Natural killer cell treated with Interleukin-12 subunit alpha and Interleukin-12 subunit beta and Interleukin-15 and Interleukin-18, amount 100 ng/mL, for 72 hours (primary cell): ENCODE results near the gene AGAP9. TPM values are rescaled to one million over a fixed set of nuclear protein-coding genes. Genes with fewer than 3 reads are reported as not detected.
"Not testable (repeated sequence)": the region's sequence is repeated elsewhere in the genome, so short reads cannot be mapped to it uniquely, and the experiment has no call there.

ENCODE experiments used
- ATAC-seq, 2 donors: fragments of 150-1000 bp; cut with Tn5 transposase in 1 of 2; sonication (Bioruptor Pico), chemical (Tn5 transposase) in 1 of 2; 2 replicates each; pipeline ENCODE4 v1.10.0; 2021
- DNase-seq: peaks from one replicate; pipeline ENCODE4 v3.0.0; 2022; ENCODE audit warnings: low spot score
- H3K27ac Mint-ChIP-seq, 2 donors: 1 replicate in 1 of 2; 2 replicates in 1 of 2; pipeline ENCODE4 v1.8.0; 2022; ENCODE audit warnings: mixed read lengths in 2 of 2, mild to moderate bottlenecking in 1 of 2, moderate library complexity in 1 of 2
- H3K27me3 Mint-ChIP-seq, 2 donors: 1 replicate in 1 of 2; 2 replicates in 1 of 2; pipeline ENCODE4 v1.8.0; 2022; ENCODE audit warnings: mixed read lengths in 2 of 2
- H3K36me3 Mint-ChIP-seq: one replicate; pipeline ENCODE4 v1.8.0; 2022; ENCODE audit warnings: mixed read lengths
- H3K4me1 Mint-ChIP-seq, 2 donors: 1 replicate in 1 of 2; 2 replicates in 1 of 2; pipeline ENCODE4 v1.8.0; 2022; ENCODE audit warnings: low read depth in 2 of 2, mixed read lengths in 2 of 2, mild to moderate bottlenecking in 1 of 2
- H3K4me3 Mint-ChIP-seq: one replicate; pipeline ENCODE4 v1.8.0; 2022; ENCODE audit warnings: mixed read lengths
- H3K9me3 Mint-ChIP-seq: 2 replicates; pipeline ENCODE4 v1.8.0; 2022; ENCODE audit warnings: mixed read lengths
- total RNA-seq, 2 donors: library from RNA; stranded (reverse); gene quantifications; one replicate each; pipeline ENCODE4 v1.2.3, GENCODE V29; 2022

Gene AGAP9
- total RNA-seq, 2 donors from 2014 or later, result 5.1 to 5.3 TPM

DNA sequence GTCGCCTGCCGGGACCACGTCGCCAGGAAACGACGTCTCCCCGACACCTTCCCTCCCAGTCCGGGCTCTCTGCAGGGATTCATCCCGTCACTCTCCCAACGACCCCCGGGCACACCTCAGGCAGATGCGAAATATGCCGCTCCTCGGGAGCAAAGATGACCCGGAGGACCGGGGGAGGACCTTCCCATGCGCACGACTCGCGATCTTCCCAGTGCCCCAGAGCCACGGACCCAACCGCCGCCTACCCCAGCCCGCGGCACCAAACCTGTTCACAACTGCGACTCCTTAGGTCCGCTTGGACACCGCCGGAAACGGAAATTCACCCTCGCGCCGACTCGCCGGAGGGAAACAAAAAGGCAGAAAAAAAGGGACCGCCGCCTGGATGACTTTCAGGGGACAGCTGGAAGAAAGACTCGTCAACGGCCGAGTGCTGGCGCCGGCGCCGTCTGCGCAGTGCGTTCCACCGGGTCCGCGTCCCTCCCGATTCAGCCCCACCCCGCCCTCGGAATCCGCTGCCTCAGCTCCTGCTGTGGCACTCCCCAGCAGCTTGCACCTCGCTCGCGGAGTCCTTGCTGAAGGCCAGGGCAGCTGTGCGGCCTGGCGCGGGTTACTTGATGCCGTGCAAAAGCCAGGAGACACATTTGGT lies 29.9 kb upstream of the AGAP9 start:
- H3K4me1 Mint-ChIP-seq, result not testable (repeated sequence)
- peak; percentile 80 for DNase-seq

GRCh38 chr10:47552719-47553118 lies 29.3 kb upstream of the AGAP9 start:
- DNase-seq, result peak; percentile 51
- H3K36me3 Mint-ChIP-seq, H3K9me3 Mint-ChIP-seq, H3K27me3 Mint-ChIP-seq, H3K4me1 Mint-ChIP-seq: not testable (repeated sequence)
- peak; percentile 72 to 82 for ATAC-seq
- Mint-ChIP-seq H3K27ac (peak overlapping the region; percentile 93 to 96), H3K4me3 (peak overlapping the region; percentile 95)

More for the DNA sequence above, 29.9 kb upstream of the AGAP9 start:
- not testable (repeated sequence) for H3K36me3 Mint-ChIP-seq, H3K27me3 Mint-ChIP-seq, H3K9me3 Mint-ChIP-seq
- peak; percentile 90 to 93 for ATAC-seq
- peak overlapping the region; percentile 95 for H3K4me3 Mint-ChIP-seq
- H3K27ac Mint-ChIP-seq, result peak overlapping the region; percentile 93 to 96

- not testable (repeated sequence) for DNase-seq, H3K27ac Mint-ChIP-seq, H3K4me1 Mint-ChIP-seq, H3K36me3 Mint-ChIP-seq, H3K27me3 Mint-ChIP-seq, H3K4me3 Mint-ChIP-seq, H3K9me3 Mint-ChIP-seq, ATAC-seq
These were observed 23.8 kb upstream of the AGAP9 start for GRCh38 chr10:47547286-47547685.

- ATAC-seq, H3K9me3 Mint-ChIP-seq, H3K4me3 Mint-ChIP-seq, H3K36me3 Mint-ChIP-seq, DNase-seq, H3K4me1 Mint-ChIP-seq, H3K27me3 Mint-ChIP-seq, H3K27ac Mint-ChIP-seq: not testable (repeated sequence)
These were observed 13.0 kb upstream of the AGAP9 start for GRCh38 chr10:47536430-47536829.

GRCh38 chr10:47502313-47502712 lies 21.1 kb downstream of the AGAP9 start:
- not testable (repeated sequence) for DNase-seq, H3K4me1 Mint-ChIP-seq, H3K4me3 Mint-ChIP-seq, ATAC-seq, H3K36me3 Mint-ChIP-seq, H3K27me3 Mint-ChIP-seq, H3K27ac Mint-ChIP-seq, H3K9me3 Mint-ChIP-seq

GRCh38 chr10:47494226-47494625 lies 29.2 kb downstream of the AGAP9 start:
- not testable (repeated sequence) for ATAC-seq, H3K4me1 Mint-ChIP-seq, DNase-seq, H3K27ac Mint-ChIP-seq, H3K27me3 Mint-ChIP-seq, H3K4me3 Mint-ChIP-seq, H3K9me3 Mint-ChIP-seq, H3K36me3 Mint-ChIP-seq

DNA sequence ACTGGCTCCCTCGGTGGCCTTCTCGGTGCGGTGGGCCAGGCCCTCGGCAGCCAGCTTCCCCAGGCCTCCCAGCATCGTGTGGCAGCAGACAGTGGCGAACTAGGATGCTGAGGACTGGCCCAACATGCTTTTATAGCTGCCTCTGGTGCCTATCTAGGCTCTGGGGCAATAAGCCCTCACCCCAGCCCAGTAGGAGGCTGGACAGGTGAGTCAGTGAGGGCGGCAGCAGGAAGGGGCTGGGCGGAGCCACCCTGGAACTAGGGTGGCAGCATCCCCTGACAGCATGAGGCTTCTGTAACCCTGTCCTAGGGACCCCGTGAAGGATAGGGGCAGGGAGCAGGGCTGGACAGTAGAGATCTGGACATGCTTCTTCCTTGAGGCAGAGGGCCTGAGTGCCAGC lies 31.8 kb downstream of the AGAP9 start, which contains the start of gene FAM25G:
Gene FAM25G, minus strand, starts transcription at position 101 of the 400 bp plus-strand sequence. Its CDS starts 26 bp downstream, at position 75.
- not testable (repeated sequence) for H3K9me3 Mint-ChIP-seq, DNase-seq, H3K36me3 Mint-ChIP-seq, H3K4me3 Mint-ChIP-seq, H3K27ac Mint-ChIP-seq, H3K4me1 Mint-ChIP-seq, ATAC-seq, H3K27me3 Mint-ChIP-seq

DNA sequence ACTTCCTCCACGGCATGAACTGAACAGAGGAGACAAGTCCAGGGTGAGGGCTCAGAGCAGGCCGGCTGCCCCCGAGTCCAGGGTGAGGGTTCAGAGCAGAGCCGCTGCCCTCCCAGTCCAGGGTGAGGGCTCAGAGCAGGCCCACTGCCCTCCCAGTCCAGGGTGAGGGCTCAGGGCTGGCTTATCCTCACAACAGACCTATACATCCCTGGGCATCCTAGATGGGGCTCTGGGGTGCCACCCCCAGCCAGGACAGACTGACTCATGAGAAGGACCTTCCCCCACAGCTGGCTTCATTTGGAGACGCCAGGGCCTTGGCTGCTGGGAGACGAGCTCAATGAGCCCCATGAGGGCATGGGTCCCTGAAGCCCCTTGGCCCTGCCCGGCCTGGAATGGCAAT lies 33.8 kb downstream of the AGAP9 start:
- H3K9me3 Mint-ChIP-seq, H3K4me3 Mint-ChIP-seq, DNase-seq, H3K27me3 Mint-ChIP-seq, H3K27ac Mint-ChIP-seq, H3K36me3 Mint-ChIP-seq, H3K4me1 Mint-ChIP-seq: not testable (repeated sequence)
- ATAC-seq, result peak in 1 of 2 donors; percentile 48

GRCh38 chr10:47485943-47486342 lies 37.5 kb downstream of the AGAP9 start:
- not testable (repeated sequence) for H3K27ac Mint-ChIP-seq

DNA sequence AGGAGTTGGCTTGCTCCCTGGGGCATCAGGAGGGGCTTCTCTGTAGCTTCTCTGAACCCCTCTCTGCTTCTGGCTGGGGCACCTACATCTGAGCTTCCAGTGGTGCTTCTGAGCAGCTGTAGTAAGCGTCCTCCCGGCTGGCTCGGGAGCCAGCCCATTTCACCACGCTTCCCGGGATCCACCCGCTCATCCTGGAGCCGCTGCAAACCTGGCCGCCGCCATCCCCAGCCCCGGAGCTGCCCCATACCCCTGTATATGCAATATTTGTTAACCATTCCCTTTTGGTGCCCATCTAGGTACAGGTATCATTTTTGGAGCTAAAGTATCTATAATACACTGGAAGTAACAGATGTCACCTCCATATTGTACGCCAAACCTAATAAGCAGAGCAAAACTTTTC lies 38.7 kb downstream of the AGAP9 start:
- DNase-seq, ATAC-seq, H3K9me3 Mint-ChIP-seq, H3K4me1 Mint-ChIP-seq, H3K27me3 Mint-ChIP-seq, H3K27ac Mint-ChIP-seq, H3K36me3 Mint-ChIP-seq, H3K4me3 Mint-ChIP-seq: not testable (repeated sequence)

More at GRCh38 chr10:47485943-47486342, 37.5 kb downstream of the AGAP9 start:
- H3K36me3 Mint-ChIP-seq, H3K4me3 Mint-ChIP-seq, H3K27me3 Mint-ChIP-seq, DNase-seq, H3K4me1 Mint-ChIP-seq, H3K9me3 Mint-ChIP-seq, ATAC-seq: not testable (repeated sequence)

GRCh38 chr10:47483923-47484322 lies 39.5 kb downstream of the AGAP9 start, which contains the start of gene ANXA8:
Gene ANXA8, minus strand, starts transcription at chr10:47484115. Its CDS starts 182 bp downstream, at chr10:47483933.
- not testable (repeated sequence) for H3K4me1 Mint-ChIP-seq, H3K27ac Mint-ChIP-seq, H3K9me3 Mint-ChIP-seq, H3K4me3 Mint-ChIP-seq, DNase-seq, H3K27me3 Mint-ChIP-seq, H3K36me3 Mint-ChIP-seq
- ATAC-seq, result peak in 1 of 2 donors; percentile 26

GRCh38 chr10:47482367-47482766 lies 41.1 kb downstream of the AGAP9 start:
- not testable (repeated sequence) for H3K4me1 Mint-ChIP-seq, ATAC-seq, H3K4me3 Mint-ChIP-seq, H3K27me3 Mint-ChIP-seq, DNase-seq, H3K27ac Mint-ChIP-seq, H3K36me3 Mint-ChIP-seq, H3K9me3 Mint-ChIP-seq

DNA sequence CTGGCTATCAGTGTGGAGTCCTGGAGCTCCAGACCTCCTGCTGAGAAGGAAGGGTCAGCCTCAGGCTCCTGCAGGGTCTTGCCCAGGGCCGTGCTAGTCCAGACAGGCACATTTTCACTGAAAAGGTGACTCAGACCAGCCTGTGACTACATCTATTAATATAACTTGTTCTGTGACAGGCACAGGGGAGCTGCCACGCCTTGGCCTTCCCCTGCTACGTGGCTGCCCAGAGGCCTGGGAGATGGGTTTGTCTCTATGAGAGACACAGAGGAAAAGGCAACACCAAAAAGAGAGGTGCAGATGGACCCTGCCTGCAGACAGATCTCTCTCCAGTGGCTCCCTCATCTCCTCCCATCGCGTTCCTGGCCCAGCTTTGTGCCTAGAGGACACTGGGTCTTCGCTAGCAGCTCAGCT lies 41.7 kb downstream of the AGAP9 start:
- H3K27ac Mint-ChIP-seq, H3K36me3 Mint-ChIP-seq, ATAC-seq, H3K9me3 Mint-ChIP-seq, H3K4me3 Mint-ChIP-seq, DNase-seq, H3K27me3 Mint-ChIP-seq, H3K4me1 Mint-ChIP-seq: not testable (repeated sequence)

DNA sequence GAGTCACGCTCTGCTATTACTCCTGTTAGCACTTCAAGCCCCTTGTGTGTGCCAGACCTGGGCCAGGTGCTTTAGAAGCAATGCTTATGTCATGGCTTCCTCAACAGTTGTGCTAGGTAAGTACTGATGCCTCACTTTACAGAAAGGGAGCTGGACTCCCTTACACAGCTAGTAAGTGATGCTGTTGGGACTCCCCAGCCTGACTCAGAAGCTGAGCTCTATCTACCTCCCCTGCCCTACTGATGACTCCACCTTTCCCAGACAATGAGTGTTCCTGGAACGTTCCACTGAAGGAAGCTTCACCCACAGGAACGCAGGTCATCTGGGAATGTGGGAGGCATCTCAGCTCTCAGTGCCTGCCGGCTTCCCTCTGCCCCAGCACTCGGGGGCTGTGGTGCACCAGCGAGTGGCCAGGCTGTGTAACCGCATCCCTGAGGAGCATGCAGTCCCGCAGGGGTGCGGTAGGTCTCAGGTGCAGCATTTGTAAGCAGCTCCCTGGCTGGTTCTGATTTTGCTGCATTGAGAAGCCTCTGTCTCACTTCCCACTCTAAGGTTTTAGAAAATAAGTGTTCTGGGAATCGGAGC lies 42.2 kb downstream of the AGAP9 start:
- not testable (repeated sequence) for H3K36me3 Mint-ChIP-seq, H3K27me3 Mint-ChIP-seq, H3K4me3 Mint-ChIP-seq, H3K4me1 Mint-ChIP-seq, DNase-seq, ATAC-seq, H3K9me3 Mint-ChIP-seq, H3K27ac Mint-ChIP-seq
